ENCODE measurements around the gene WNT7B.

DNA sequence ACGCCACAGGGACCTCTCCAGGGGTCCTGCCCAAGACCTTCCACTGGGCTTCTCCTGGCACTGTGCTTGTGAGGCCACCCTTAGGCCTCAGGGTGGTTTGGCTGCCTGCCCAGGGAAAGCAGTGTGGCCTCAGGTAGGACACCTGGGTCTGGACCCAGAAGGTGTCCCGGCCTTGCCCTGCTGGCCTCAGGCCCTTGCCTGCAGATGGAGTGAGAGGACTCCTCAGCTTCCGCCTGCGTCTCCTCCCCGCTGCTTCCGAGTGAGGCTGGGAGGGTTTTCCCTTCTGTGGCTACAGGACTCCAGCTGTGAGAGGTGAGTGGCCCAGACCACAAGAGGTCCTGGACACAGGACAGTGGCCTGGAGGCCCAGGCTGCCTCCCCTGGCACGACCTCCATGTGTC lies 60.4 kb downstream of the WNT7B start:
- TF ChIP-seq CTCF (IDR thresholded peaks at IDR 0.05): no peak
- no peak for TF ChIP-seq EP300 (IDR thresholded peaks at IDR 0.05)
- no peak for TF ChIP-seq POLR2A (IDR thresholded peaks at IDR 0.05)

All from stomach (tissue), 4 donors.